ENCODE data around the gene PHF21A. TPM values are rescaled to one million over a fixed set of nuclear protein-coding genes. Genes with fewer than 3 reads are reported as not detected.

PHF21A gene
- total RNA-seq, 1 experiment from 2014 or later, result 20.5 TPM

GRCh38 chr11:45913514-45913913 lies 207.7 kb downstream of the PHF21A start:
- TF ChIP-seq CTCF (IDR thresholded peaks at IDR 0.05; ENCODE audit: unreplicated experiment), result no peak
- DNase-seq, result no peak
- CTCF ChIA-PET, result interaction anchor here (0.6 to 0.7 kb wide), 2 partner anchors 48 to 927 kb away, joined by 3 to 4 read pairs; no protein-coding TSS in a partner anchor
- H3K9me3 Mint-ChIP-seq (ENCODE audit: low read depth, unreplicated experiment), result no peaks in the 10 kb centered on the region
- H3K4me3 Mint-ChIP-seq (ENCODE audit: low read depth, unreplicated experiment), result no peak overlapping the region
- no peaks in the 10 kb centered on the region for H3K27me3 Mint-ChIP-seq (ENCODE audit: unreplicated experiment)
- H3K27ac Mint-ChIP-seq (ENCODE audit: unreplicated experiment), result no peak overlapping the region
- no TSS peak for BruUV-seq (replicated peaks)
- intact Hi-C loops (cut with micrococcal nuclease; ENCODE audit: unreplicated experiment), result no loop called here
- H3K36me3 Mint-ChIP-seq (ENCODE audit: insufficient read depth, unreplicated experiment), result peaks cover 42% of the 10 kb centered on the region
- H3K4me1 Mint-ChIP-seq (ENCODE audit: low read depth, unreplicated experiment), result peaks cover 9% of the 10 kb centered on the region

GRCh38 chr11:45910623-45911022 lies 210.6 kb downstream of the PHF21A start:
- CTCF ChIA-PET, result no interaction called here
- no peaks in the 10 kb centered on the region for H3K27me3 Mint-ChIP-seq (ENCODE audit: unreplicated experiment)
- H3K27ac Mint-ChIP-seq (ENCODE audit: unreplicated experiment), result no peak overlapping the region
- H3K9me3 Mint-ChIP-seq (ENCODE audit: low read depth, unreplicated experiment), result no peaks in the 10 kb centered on the region
- no TSS peak for BruUV-seq (replicated peaks)
- H3K4me1 Mint-ChIP-seq (ENCODE audit: low read depth, unreplicated experiment), result no peaks in the 10 kb centered on the region
- H3K36me3 Mint-ChIP-seq (ENCODE audit: insufficient read depth, unreplicated experiment), result peaks cover 27% of the 10 kb centered on the region
- intact Hi-C loops (cut with micrococcal nuclease; ENCODE audit: unreplicated experiment), result no loop called here
- no peak overlapping the region for H3K4me3 Mint-ChIP-seq (ENCODE audit: low read depth, unreplicated experiment)
- no peak for DNase-seq
- TF ChIP-seq CTCF (IDR thresholded peaks at IDR 0.05; ENCODE audit: unreplicated experiment), result no peak

GRCh38 chr11:45909594-45910475 lies 211.4 kb downstream of the PHF21A start:
- Mint-ChIP-seq H3K4me3 (ENCODE audit: low read depth, unreplicated experiment) (no peak overlapping the region), H3K27ac (ENCODE audit: unreplicated experiment) (no peak overlapping the region)
- BruUV-seq (replicated peaks), result no TSS peak

GRCh38 chr11:45907911-45908370 lies 213.3 kb downstream of the PHF21A start:
- H3K4me1 Mint-ChIP-seq (ENCODE audit: low read depth, unreplicated experiment), result no peaks in the 10 kb centered on the region
- intact Hi-C loops (cut with micrococcal nuclease; ENCODE audit: unreplicated experiment), result no loop called here
- H3K27me3 Mint-ChIP-seq (ENCODE audit: unreplicated experiment), result no peaks in the 10 kb centered on the region
- BruUV-seq (replicated peaks), result no TSS peak
- H3K4me3 Mint-ChIP-seq (ENCODE audit: low read depth, unreplicated experiment), result no peak overlapping the region
- H3K27ac Mint-ChIP-seq (ENCODE audit: unreplicated experiment), result peak overlapping the region; percentile 72
- no peak for DNase-seq
- no peaks in the 10 kb centered on the region for H3K9me3 Mint-ChIP-seq (ENCODE audit: low read depth, unreplicated experiment)
- TF ChIP-seq CTCF (IDR thresholded peaks at IDR 0.05; ENCODE audit: unreplicated experiment), result no peak
- H3K36me3 Mint-ChIP-seq (ENCODE audit: insufficient read depth, unreplicated experiment), result peaks cover 24% of the 10 kb centered on the region
- CTCF ChIA-PET, result no interaction called here

More at GRCh38 chr11:45909594-45910475, 211.4 kb downstream of the PHF21A start:
- no peak for TF ChIP-seq CTCF (IDR thresholded peaks at IDR 0.05; ENCODE audit: unreplicated experiment)
- Mint-ChIP-seq H3K36me3 (ENCODE audit: insufficient read depth, unreplicated experiment) (peaks cover 24% of the 10 kb centered on the region), H3K9me3 (ENCODE audit: low read depth, unreplicated experiment) (no peaks in the 10 kb centered on the region), H3K4me1 (ENCODE audit: low read depth, unreplicated experiment) (no peaks in the 10 kb centered on the region), H3K27me3 (ENCODE audit: unreplicated experiment) (no peaks in the 10 kb centered on the region)
- CTCF ChIA-PET, result no interaction called here
- intact Hi-C loops (cut with micrococcal nuclease; ENCODE audit: unreplicated experiment), result no loop called here
- no peak for DNase-seq

All from Calu3 (cell line).